ENCODE measurements around the gene ZDHHC19. TPM values are rescaled to one million over a fixed set of nuclear protein-coding genes. Genes with fewer than 3 reads are reported as not detected.

The ZDHHC19 gene
- total and polyA plus RNA-seq, 2 donors (not counting 1 experiment from before 2014, with no cell fraction given): not detected

GRCh38 chr3:196149831-196150301, 61.3 kb downstream of the ZDHHC19 start:
- no peak overlapping the region for H3K9ac ChIP-seq (ENCODE audit: insufficient read depth, low read length)
- H3K36me3 ChIP-seq (ENCODE audit: control insufficient read depth, insufficient read depth, low read length): no peaks in the 10 kb centered on the region
- no peaks in the 10 kb centered on the region for H3K9me3 ChIP-seq (ENCODE audit: control insufficient read depth, insufficient read depth, low read depth, low read length)
- no peaks in the 10 kb centered on the region for H4K20me1 ChIP-seq (ENCODE audit: control insufficient read depth, extremely low read depth, insufficient read depth, low read length)
- no peak overlapping the region for H3K4me2 ChIP-seq (ENCODE audit: extremely low read depth, insufficient read depth, low read length)
- TF ChIP-seq EZH2 (IDR thresholded peaks at IDR 0.05; ENCODE audit: low read length, missing control alignments): no peak
- TF ChIP-seq CTCF (conservative IDR thresholded peaks at IDR 0.05 in 1 of 2, IDR thresholded peaks at IDR 0.05 in 1 of 2; ENCODE audit: low read depth in 1 of 2, low read length in 2 of 2): no peak
- no peak for DNase-seq (ENCODE audit: low read depth in 2 of 2)
- no peak overlapping the region for H3K4me3 ChIP-seq (replicated peaks in 1 of 4; ENCODE audit: control extremely low read depth in 1 of 4, insufficient read depth in 1 of 4, low read depth in 3 of 4, low read length in 4 of 4)
- H3K79me2 ChIP-seq (ENCODE audit: control insufficient read depth, insufficient read depth, low read length): no peaks in the 10 kb centered on the region
- H3K4me1 ChIP-seq (ENCODE audit: control insufficient read depth, extremely low read depth, insufficient read depth, low read length): no peaks in the 10 kb centered on the region
- H3K27me3 ChIP-seq (ENCODE audit: control insufficient read depth, insufficient read depth, low read length): no peaks in the 10 kb centered on the region
- H3K27ac ChIP-seq (ENCODE audit: insufficient read depth, low read length): no peak overlapping the region
- no peak overlapping the region for H2AFZ ChIP-seq (ENCODE audit: low read length)

- no peaks in the 10 kb centered on the region for H3K79me2 ChIP-seq (ENCODE audit: control insufficient read depth, insufficient read depth, low read length)
- no peak overlapping the region for H3K4me3 ChIP-seq (replicated peaks in 1 of 4; ENCODE audit: control extremely low read depth in 1 of 4, insufficient read depth in 1 of 4, low read depth in 3 of 4, low read length in 4 of 4)
- H3K27me3 ChIP-seq (ENCODE audit: control insufficient read depth, insufficient read depth, low read length): no peaks in the 10 kb centered on the region
- TF ChIP-seq EZH2 (IDR thresholded peaks at IDR 0.05; ENCODE audit: low read length, missing control alignments) (no peak), CTCF (conservative IDR thresholded peaks at IDR 0.05 in 1 of 2, IDR thresholded peaks at IDR 0.05 in 1 of 2; ENCODE audit: low read depth in 1 of 2, low read length in 2 of 2) (no peak)
- H3K9me3 ChIP-seq (ENCODE audit: control insufficient read depth, insufficient read depth, low read depth, low read length): no peaks in the 10 kb centered on the region
- no peak overlapping the region for H3K27ac ChIP-seq (ENCODE audit: insufficient read depth, low read length)
- no peak overlapping the region for H2AFZ ChIP-seq (ENCODE audit: low read length)
- no peak for DNase-seq (ENCODE audit: low read depth in 2 of 2)
- H3K4me2 ChIP-seq (ENCODE audit: extremely low read depth, insufficient read depth, low read length): no peak overlapping the region
- H3K9ac ChIP-seq (ENCODE audit: insufficient read depth, low read length): no peak overlapping the region
- no peaks in the 10 kb centered on the region for H3K4me1 ChIP-seq (ENCODE audit: control insufficient read depth, extremely low read depth, insufficient read depth, low read length)
- H4K20me1 ChIP-seq (ENCODE audit: control insufficient read depth, extremely low read depth, insufficient read depth, low read length): no peaks in the 10 kb centered on the region
- no peaks in the 10 kb centered on the region for H3K36me3 ChIP-seq (ENCODE audit: control insufficient read depth, insufficient read depth, low read length)
Observed at GRCh38 chr3:196149375-196149774, 61.8 kb downstream of the ZDHHC19 start.

Other genes with a start within 250 kb of the ZDHHC19 start
- gene TFRC, start 129.3 kb downstream of the ZDHHC19 start, total RNA-seq: 169 and 184 TPM in 2 replicates
- 99.8 and 118 TPM in 2 replicates for gene TFRC, start 129.3 kb downstream of the ZDHHC19 start, polyA plus RNA-seq
- gene SLC51A, start 5.1 kb upstream of the ZDHHC19 start, total RNA-seq: not detected in 2 replicates
- gene SLC51A, start 5.1 kb upstream of the ZDHHC19 start, polyA plus RNA-seq: not detected in 2 replicates
- 42.4 and 73.8 TPM in 2 replicates for gene PCYT1A, start 76.3 kb upstream of the ZDHHC19 start, total RNA-seq
- 68.9 and 70.2 TPM in 2 replicates for gene PCYT1A, start 76.3 kb upstream of the ZDHHC19 start, polyA plus RNA-seq
- gene DYNLT2B, start 106.8 kb upstream of the ZDHHC19 start, total RNA-seq: 5.1 and 9.1 TPM in 2 replicates
- gene DYNLT2B, start 106.8 kb upstream of the ZDHHC19 start, polyA plus RNA-seq: 8.4 and 13.0 TPM in 2 replicates
- not detected in 2 replicates for gene TM4SF19, start 127.0 kb upstream of the ZDHHC19 start, total RNA-seq
- gene TM4SF19, start 127.0 kb upstream of the ZDHHC19 start, polyA plus RNA-seq: 0.08 TPM in 1 of 2 replicates, not detected in the other
- 21.1 and 28.1 TPM in 2 replicates for gene UBXN7, start 221.0 kb upstream of the ZDHHC19 start, total RNA-seq
- 25.9 and 34.8 TPM in 2 replicates for gene UBXN7, start 221.0 kb upstream of the ZDHHC19 start, polyA plus RNA-seq